Renal cortex interstitium (tissue), 3 donors: ENCODE results near the gene GDPD4. TPM values are rescaled to one million over a fixed set of nuclear protein-coding genes. Genes with fewer than 3 reads are reported as not detected.

ENCODE experiments used
- polyA plus RNA-seq, 3 donors: library from polyadenylated mRNA; unstranded; fragments of 120-200 nt; gene quantifications; one replicate each; pipeline ENCODE4 v1.2.1, GENCODE V29; 2013; ENCODE audit not compliant: insufficient read length in 3 of 3

Gene GDPD4
- polyA plus RNA-seq, 3 donors = 0.13 to 0.17 (median 0.14) TPM

Other genes starting within 250 kb of the GDPD4 start
- gene CAPN5, start 234.7 kb downstream of the GDPD4 start, polyA plus RNA-seq = 10 to 100 TPM; 23.1 to 27.8 (median 26.7) TPM
- under 1 TPM in 2 of 3 donors, not detected in 1; 0.29 to 0.64 TPM for gene OMP, start 198.8 kb downstream of the GDPD4 start, polyA plus RNA-seq
- gene MYO7A, start 173.4 kb downstream of the GDPD4 start, polyA plus RNA-seq = 1 to 10 TPM; 2.7 to 6.1 (median 3.1) TPM
- gene PAK1, start 172.4 kb upstream of the GDPD4 start, polyA plus RNA-seq = 10 to 100 TPM; 83.2 to 99.1 (median 93.4) TPM